Fibroblast of the aortic adventitia (primary cell): ENCODE measurements around the gene MAGIX. TPM values are rescaled to one million over a fixed set of nuclear protein-coding genes. Genes with fewer than 3 reads are reported as not detected.
"Not testable (repeated sequence)": the region's sequence is repeated elsewhere in the genome, so short reads cannot be mapped to it uniquely, and the experiment has no call there.

ENCODE experiments used
- DNase-seq: peaks from one replicate; pipeline ENCODE4 v3.0.0-alpha.2; 2010; ENCODE audit warnings: low read depth
- H3K4me3 ChIP-seq: 2 replicates; pipeline ENCODE4 v1.5.1; 2011; ENCODE audit warnings: low read depth, mild to moderate bottlenecking, control low read depth, low read length, moderate library complexity
- total RNA-seq: library from RNA; depleted of rRNA; stranded (reverse); fragments of >200 nt; gene quantifications from 2 replicates; pipeline ENCODE4 v1.2.3, GENCODE V29; 2012; ENCODE audit warnings: low replicate concordance
- TF ChIP-seq, protein P1 (sequence below): IDR thresholded peaks from 2 replicates; pipeline ENCODE4 v1.5.1; 2011; ENCODE audit warnings: mild to moderate bottlenecking, low read length, control low read depth, inconsistent platforms; ENCODE audit not compliant: insufficient read depth

The MAGIX gene
- total RNA-seq, 1 donor = 1.7 TPM

- TF ChIP-seq, protein P1, sequence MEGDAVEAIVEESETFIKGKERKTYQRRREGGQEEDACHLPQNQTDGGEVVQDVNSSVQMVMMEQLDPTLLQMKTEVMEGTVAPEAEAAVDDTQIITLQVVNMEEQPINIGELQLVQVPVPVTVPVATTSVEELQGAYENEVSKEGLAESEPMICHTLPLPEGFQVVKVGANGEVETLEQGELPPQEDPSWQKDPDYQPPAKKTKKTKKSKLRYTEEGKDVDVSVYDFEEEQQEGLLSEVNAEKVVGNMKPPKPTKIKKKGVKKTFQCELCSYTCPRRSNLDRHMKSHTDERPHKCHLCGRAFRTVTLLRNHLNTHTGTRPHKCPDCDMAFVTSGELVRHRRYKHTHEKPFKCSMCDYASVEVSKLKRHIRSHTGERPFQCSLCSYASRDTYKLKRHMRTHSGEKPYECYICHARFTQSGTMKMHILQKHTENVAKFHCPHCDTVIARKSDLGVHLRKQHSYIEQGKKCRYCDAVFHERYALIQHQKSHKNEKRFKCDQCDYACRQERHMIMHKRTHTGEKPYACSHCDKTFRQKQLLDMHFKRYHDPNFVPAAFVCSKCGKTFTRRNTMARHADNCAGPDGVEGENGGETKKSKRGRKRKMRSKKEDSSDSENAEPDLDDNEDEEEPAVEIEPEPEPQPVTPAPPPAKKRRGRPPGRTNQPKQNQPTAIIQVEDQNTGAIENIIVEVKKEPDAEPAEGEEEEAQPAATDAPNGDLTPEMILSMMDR = no peak
- no peak for DNase-seq
- H3K4me3 ChIP-seq = no peak overlapping the region
Observed at GRCh38 chrX:49147936-49148335, 14.6 kb upstream of the MAGIX start.

GRCh38 chrX:49148390-49149100 is 14.0 kb upstream of the MAGIX start:
- DNase-seq, H3K4me3 ChIP-seq: not testable (repeated sequence)

DNA sequence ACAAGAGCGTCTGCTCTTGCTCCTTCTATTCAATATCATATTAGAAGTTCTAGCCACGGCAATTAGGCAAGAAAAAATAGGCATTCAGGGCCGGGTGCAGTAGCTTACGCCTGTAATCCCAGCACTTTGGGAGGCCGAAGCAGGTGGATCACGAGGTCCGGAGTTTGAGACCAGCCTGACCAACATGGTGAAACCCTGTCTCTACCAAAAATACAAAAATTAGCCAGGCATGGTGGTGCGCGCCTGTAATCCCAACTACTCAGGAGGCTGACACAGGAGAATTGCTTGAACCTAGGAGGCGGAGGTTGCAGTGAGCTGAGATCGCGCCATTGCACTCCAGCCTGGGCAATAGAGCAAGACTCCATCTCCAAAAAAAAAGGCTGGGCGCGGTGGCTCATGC is 13.3 kb upstream of the MAGIX start:
- not testable (repeated sequence) for H3K4me3 ChIP-seq, DNase-seq

- TF ChIP-seq, protein P1 = no peak
- H3K4me3 ChIP-seq = no peak overlapping the region
- no peak for DNase-seq
Observed at GRCh38 chrX:49153467-49153866, 9.1 kb upstream of the MAGIX start.

DNA sequence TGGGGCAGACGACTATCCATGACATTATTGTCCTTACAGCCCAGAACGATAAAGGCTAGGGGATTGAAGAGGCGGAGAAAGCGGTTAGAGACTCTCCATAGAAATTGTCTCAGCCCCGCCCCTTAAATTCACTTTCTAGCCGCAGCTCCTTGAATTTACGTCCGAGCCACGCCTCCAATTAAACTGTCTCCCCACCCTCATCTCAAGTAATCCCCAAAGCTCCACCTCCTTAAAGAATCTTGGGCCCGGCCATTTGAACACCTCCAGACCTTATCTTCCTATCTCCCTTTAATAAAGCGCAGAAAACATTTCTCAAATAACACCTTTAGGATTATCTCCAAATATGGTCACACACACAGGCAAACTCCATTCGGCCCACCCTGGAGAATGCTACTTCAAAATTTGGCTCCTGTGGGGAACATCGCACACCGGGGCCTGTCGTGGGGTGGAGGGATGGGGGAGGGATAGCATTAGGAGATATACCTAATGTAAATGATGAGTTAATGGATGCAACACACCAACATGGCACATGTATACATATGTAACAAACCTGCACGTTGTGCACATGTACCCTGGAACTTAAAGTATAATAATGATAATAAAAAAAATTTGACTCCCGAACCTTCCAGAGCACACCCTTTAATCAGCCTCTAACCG is 7.2 kb upstream of the MAGIX start:
- TF ChIP-seq, protein P1 = no peak
- peak overlapping the region; percentile 54 for H3K4me3 ChIP-seq
- peak; percentile 63 for DNase-seq

DNA sequence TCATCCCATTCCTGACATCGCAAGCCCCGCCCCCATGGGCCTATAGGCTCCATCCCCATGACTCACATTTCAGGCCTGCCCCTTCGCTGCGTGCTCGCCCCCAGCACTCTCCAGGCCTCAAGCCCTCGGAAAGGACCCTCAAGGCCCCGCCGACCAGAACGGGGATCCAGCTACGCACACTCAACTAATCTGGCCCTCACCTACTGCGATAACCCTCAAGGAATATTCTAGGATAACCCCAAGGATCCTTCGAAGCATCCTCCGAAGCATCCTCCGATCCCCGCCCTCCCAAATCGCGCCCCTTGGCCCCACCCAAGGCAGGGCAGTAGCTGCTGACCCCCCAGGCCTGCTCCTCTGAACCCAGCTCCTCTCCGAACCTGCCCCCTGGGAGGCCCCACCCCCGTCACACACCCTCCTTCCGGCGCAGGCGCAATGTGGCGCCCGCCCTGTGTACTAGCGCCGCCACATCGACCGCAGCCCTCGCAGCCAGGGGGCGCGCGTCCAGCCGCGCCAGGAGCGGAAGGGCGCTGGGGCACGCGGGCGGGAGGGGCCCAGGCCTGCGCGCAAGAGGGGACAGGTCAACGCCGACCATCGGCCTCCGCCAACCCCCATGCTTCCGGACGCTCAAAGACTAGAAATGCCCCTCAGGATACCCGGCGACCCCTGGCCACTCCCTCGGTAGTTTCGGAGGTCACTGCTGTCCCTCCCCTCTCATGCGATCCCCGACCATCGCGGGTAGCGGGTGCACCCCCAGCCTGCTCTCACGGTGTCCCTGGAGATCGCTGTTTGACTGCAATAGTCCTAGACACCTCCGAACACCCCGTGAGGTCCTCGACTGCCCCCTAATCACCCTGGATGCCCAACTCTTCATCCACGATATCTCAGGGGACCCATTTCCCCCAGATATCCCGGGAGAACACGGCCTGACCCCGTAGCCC is 6.4 kb upstream of the MAGIX start:
- TF ChIP-seq, protein P1 = peak; percentile 44
- peak; percentile 84 for DNase-seq

GRCh38 chrX:49157194-49157593 is 5.4 kb upstream of the MAGIX start:
- DNase-seq = no peak
- TF ChIP-seq, protein P1 = no peak
- H3K4me3 ChIP-seq = no peak overlapping the region

More for the DNA sequence above, 6.4 kb upstream of the MAGIX start:
- peak overlapping the region; percentile 59 for H3K4me3 ChIP-seq
